DOHH2 (cell line): ENCODE results near the gene KRT31.

ENCODE experiments used
- CTCF ChIP-seq: fragments of 200-600 bp; sonication (generic); IDR thresholded peaks from one replicate; pipeline ENCODE4 v1.5.1; 2014; ENCODE audit warnings: antibody characterized with exemption, mild to moderate bottlenecking, low read depth, low read length; ENCODE audit not compliant: poor library complexity, severe bottlenecking
- EZH2phosphoT487 ChIP-seq: fragments of 200-600 bp; sonication (generic); IDR thresholded peaks from 2 replicates; pipeline ENCODE4 v1.6.1; 2017; ENCODE audit warnings: borderline replicate concordance, mild to moderate bottlenecking, antibody characterized with exemption, low read length, moderate library complexity, mixed read lengths

DNA sequence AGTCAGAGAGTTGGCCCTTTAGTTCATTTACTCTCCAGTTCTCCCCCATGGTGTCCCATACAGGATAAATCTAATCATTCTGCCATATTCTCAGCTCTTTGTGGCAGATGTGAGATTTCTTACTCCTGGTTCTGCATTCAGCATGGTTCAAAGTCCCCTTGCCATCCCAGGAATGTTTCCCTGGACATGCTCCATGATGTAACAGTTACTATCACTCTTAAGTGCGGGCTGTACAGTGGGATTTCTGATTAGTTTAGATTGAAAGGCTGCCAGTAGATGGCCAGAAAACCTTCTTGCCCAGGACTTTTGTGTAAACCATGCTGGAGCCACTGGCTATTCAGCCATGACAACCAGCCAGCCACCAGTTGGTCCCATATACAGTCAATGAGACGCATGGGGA is 16.6 kb upstream of the KRT31 start:
- TF ChIP-seq CTCF (no peak), EZH2phosphoT487 (no peak)
